Measurements from ENCODE around the gene THSD7B.

THSD7B gene

DNA sequence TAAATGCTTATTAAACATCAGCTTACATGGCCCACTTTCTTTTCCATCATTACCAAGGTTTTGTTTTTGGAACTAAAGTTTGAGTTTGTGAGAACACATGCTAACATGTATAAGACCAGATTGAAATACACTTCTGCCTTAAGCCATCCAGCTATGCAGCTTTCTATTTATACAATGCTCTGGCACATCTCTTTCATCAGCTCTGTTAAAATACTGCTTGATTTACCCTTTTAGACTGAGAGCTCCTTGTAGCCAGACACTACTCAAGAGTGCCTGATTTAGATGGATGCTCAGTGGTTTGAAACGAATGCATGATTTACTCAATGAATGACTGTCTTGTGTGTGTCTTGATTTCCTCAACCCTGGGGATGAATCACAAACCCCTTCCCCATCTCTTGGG is 392.5 kb downstream of the THSD7B start:
- no peak for DNase-seq

GRCh38 chr2:137161250-137161649 is 395.9 kb downstream of the THSD7B start:
- DNase-seq = no peak

DNA sequence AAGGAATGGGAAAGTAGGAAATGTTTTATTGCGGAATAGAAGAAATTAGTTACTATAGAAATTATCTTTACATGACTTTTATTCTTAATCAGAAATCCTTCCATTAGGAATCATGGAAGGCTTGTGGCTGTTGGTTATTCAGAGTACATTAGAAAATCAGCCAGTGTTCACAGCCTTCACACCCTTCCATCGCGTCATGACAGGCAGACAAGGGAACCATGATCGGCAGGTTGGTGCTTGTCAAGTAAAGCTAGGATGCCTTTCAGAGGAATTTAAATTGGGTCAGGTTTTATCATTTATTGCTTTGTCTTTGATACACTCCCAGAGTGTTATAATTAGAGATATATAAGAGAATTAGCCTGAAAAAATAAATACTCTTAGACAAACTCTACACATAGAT is 400.6 kb downstream of the THSD7B start:
- no peak for DNase-seq

- no peak for DNase-seq
These were observed 402.3 kb downstream of the THSD7B start for GRCh38 chr2:137167651-137168050.

- no peak for DNase-seq
These were observed 403.2 kb downstream of the THSD7B start for GRCh38 chr2:137168552-137168951.

GRCh38 chr2:137172162-137172561 is 406.8 kb downstream of the THSD7B start:
- DNase-seq = no peak

DNA sequence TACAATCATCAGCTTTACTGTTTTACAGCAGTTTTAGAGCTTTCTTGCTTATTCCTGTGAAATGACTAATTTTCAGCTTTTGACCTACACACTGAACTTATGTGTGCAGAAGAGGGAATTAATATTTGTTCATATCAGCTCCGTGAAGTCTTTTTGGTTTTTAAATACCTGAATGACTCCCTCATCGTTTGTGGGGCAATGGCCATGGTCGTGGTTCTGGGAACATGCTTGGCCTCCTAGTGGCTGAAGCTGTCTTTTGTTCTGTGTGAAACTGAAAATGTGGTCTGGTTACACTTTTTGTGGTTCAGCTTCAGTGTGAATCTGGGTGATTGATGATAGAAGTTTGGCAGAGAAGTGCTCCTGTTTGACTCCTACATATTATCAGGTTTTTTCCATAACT is 408.1 kb downstream of the THSD7B start:
- DNase-seq = no peak

GRCh38 chr2:137175246-137175645 is 409.9 kb downstream of the THSD7B start:
- DNase-seq = no peak

GRCh38 chr2:137178951-137179377 is 413.6 kb downstream of the THSD7B start:
- DNase-seq = no peak

DNA sequence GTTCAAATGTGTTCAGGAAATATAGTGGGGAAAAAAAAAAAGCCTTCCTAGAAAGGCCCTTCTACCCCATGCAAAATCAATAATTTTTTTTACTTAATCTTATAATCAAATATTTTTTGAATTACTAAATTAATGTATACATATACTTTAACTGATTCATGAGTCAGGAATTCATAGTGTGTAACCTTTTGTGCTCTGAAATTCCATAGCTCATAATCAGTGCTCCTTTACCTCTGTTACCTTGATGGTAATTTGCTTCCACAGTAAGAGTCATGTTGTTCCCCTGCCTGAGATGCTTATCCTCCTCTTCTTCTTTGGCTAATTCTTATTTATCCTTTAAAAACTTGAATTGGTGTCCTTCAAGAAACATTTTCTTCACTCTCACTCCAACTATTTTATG is 414.2 kb downstream of the THSD7B start:
- DNase-seq = no peak

DNA sequence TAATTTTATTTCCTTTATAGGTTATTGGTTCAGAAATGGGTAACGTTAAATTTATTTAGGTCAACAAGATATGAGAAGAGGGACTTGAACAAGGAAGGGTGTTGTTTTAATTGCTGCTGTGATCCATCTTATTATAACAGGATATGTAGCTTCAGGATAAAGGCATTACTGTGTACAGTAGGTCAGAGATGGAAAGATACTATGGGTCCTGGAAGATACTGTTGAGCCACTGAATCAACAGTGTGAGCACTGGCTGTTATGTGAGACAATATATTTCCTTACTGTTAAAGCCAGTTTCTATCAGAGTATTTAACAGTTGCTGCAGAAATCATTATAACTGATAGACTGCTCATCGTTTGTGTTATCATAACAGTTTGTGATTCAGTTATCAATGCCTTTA is 414.7 kb downstream of the THSD7B start:
- DNase-seq = no peak

DNA sequence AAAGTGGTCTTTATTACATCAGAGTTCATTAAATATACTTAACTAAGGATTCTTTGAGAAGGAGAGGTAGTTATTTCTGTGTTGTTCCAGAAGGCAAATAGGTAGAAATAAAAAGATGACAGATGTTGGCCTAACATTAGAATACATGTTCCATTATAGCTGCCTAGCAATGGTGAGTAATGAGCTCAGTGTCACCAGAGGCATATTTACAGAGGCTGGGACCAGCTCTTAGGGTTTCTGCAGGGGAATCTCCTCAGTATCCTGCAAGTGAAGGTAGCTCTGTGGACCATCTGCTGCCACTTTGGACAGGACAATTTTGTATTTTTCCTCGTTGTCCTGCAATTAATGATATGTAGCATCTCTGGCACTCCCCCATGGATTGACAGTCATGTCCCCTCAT is 416.0 kb downstream of the THSD7B start:
- DNase-seq = no peak

GRCh38 chr2:137182071-137182470 is 416.7 kb downstream of the THSD7B start:
- DNase-seq = no peak

- DNase-seq = no peak
These were observed 418.0 kb downstream of the THSD7B start for GRCh38 chr2:137183206-137183898.

GRCh38 chr2:137185378-137186078 is 420.2 kb downstream of the THSD7B start:
- no peak for DNase-seq

DNA sequence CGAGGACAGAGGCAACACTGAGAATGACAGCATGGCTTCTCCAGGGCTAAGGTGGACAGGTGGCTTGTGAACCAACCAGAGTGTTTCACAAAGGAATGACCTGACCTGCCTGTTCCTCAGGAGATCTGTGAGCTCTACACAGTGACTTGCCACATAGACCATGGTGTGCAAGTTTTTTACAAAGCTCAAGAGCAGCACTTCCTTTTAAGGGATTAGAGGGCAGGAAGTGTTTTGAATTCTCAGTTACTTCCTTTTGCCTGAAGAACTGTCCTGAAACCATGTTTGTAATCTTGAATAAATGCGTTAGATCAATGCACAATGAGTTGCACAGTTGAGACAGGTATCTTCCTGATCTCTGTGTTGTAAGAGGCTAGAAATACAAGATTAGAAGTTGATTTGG is 421.9 kb downstream of the THSD7B start:
- no peak for DNase-seq

GRCh38 chr2:137190411-137191195 is 425.3 kb downstream of the THSD7B start:
- no peak for DNase-seq

- DNase-seq = no peak
These were observed 427.3 kb downstream of the THSD7B start for GRCh38 chr2:137192366-137193310.

- DNase-seq = no peak
These were observed 428.1 kb downstream of the THSD7B start for GRCh38 chr2:137193401-137193800.

DNA sequence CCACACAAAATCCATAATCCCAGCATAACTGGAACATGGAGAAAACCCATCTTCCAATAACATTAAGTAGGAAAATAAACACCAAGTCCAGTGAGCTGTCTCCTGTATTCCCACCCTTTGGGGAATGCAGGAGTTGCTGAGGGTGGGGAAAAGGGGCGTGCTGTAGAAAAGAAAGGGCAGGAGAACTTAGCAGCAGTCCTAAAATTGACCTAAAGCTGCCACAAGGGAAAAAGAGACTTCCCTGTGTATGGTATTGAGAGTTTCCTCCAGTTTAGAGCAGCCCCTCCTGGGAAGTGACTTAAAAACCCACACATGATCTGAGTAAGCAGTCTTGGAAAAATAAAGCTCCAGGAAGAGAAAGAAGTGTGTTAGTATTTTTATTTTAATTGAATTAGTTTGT is 428.8 kb downstream of the THSD7B start:
- DNase-seq = no peak

- DNase-seq = no peak
These were observed 434.4 kb downstream of the THSD7B start for GRCh38 chr2:137199751-137200150.

DNA sequence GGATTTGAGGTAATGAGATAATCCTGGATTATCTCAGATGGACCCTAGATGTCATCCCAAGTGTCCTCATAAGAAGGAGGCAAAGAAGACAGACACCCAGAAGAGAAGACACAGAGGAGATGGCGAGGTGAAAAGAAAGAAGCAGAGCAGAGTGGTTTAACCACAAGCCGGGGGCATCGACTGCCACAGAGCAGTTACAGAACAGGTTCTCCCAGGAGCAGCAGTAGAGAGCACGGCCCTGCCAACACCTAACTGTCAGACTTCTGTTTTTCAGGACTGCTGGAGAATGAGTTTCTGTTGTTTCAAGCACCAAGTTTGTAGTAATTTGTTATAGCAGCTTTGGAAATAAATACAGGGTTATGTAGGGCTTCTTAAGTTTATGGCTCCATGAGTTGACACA is 437.0 kb downstream of the THSD7B start:
- no peak for DNase-seq

- DNase-seq = no peak
These were observed 440.0 kb downstream of the THSD7B start for GRCh38 chr2:137205324-137205723.
